ENCODE results near the gene PRKG2.
A peak's percentile ranks its signal among the peaks of the same experiment; 100 is the strongest.

The PRKG2 gene

DNA sequence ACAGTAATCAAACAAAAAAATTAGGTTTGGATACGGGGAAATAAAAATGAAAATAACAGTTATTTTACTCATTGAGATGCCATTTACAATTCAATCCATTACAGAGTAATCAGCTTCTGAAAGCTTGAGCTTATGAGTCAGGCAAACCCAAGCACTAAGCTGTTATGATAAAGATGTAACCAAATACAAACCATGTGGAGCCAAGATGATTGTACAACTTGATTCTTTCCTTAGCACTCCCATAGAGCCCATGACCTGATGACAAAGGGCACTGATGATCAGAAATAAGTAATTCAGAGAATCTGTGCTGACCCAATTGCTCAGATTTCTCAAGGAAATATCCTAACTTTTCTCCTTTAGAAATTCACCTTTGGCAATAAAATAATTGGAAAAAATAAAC is 40.5 kb upstream of the PRKG2 start:
- TF ChIP-seq, protein P1, sequence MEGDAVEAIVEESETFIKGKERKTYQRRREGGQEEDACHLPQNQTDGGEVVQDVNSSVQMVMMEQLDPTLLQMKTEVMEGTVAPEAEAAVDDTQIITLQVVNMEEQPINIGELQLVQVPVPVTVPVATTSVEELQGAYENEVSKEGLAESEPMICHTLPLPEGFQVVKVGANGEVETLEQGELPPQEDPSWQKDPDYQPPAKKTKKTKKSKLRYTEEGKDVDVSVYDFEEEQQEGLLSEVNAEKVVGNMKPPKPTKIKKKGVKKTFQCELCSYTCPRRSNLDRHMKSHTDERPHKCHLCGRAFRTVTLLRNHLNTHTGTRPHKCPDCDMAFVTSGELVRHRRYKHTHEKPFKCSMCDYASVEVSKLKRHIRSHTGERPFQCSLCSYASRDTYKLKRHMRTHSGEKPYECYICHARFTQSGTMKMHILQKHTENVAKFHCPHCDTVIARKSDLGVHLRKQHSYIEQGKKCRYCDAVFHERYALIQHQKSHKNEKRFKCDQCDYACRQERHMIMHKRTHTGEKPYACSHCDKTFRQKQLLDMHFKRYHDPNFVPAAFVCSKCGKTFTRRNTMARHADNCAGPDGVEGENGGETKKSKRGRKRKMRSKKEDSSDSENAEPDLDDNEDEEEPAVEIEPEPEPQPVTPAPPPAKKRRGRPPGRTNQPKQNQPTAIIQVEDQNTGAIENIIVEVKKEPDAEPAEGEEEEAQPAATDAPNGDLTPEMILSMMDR (IDR thresholded peaks at IDR 0.05; ENCODE audit: control insufficient read depth, extremely low read depth, insufficient read depth): no peak
- no peak overlapping the region for H3K4me3 ChIP-seq (ENCODE audit: low read depth, low read length)
- no peak for DNase-seq (ENCODE audit: low read depth)

DNA sequence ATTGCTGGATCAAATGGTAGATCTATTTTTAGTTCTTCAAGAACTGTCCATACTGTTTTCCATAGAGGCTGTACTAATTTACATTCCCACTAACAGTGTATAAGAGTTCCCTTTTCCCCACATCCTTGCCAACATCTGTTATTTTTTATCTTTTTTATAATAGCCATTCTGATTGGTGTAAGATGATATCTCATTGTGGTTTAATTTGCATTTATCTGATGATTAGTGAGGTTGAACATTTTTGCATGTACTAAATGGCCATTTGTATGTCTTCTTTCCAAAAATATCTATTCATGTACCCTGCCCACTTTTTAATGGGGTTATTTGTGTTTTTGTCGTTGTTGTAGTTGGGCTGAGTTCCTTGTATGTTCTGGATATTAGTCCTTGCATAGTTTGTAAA is 35.4 kb upstream of the PRKG2 start:
- H3K4me3 ChIP-seq (ENCODE audit: low read depth, low read length): no peak overlapping the region
- DNase-seq (ENCODE audit: low read depth): no peak
- TF ChIP-seq, protein P1 (IDR thresholded peaks at IDR 0.05; ENCODE audit: control insufficient read depth, extremely low read depth, insufficient read depth): no peak

DNA sequence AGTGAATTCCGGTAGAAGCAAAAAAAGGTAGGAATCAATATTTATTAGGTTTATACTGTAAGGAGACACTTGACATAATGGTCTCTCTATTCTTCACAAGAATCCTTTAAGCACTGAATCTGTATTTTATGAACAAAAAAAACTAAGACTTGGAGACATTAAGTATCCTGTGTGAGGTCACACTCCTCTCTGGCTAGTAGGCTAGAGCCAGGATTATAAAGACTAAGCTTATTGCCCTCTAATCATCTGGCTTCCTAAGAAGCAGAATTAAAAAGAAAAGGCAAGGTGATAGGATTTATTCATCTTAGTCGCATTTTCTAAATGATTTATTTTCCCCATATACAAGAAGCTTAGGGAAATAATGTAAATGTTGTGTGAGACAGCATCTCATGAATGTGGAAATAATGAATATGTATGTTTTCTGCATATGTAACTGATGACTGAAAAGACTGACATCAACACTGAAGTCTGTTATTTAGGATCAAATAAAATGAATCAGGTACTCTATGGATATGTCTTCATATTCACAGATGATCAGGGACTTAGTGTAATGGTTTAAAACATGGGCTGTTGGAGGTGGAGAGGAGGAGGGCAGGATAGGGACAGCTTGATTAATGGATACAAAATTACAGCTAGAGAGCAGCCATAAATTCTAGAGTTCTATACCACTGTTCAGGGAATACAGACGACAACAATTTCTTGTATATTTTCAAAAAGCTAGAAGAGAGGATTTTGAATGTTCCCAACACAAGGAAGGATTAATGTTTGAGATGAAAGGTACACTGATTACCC is 30.4 kb upstream of the PRKG2 start:
- DNase-seq (ENCODE audit: low read depth): no peak
- TF ChIP-seq, protein P1 (IDR thresholded peaks at IDR 0.05; ENCODE audit: control insufficient read depth, extremely low read depth, insufficient read depth): no peak
- H3K4me3 ChIP-seq (ENCODE audit: low read depth, low read length): no peak overlapping the region

DNA sequence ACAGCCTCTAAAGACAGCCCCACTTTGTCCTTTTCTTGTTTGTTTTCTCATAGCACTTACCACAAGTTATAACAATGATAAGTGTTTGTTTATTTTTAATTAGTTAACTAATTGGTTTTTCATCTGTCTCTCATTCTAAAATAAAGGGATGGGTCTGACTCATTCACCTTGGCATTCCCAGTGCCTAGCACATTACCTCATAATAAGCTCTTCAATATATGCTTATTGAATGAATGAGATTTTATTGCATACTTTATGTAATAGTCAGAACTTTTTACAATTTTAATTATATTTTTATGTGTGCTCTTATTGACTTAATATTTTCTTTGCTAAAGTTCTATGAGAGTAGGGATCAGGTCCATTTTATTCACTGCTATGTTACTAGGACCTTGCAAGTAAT is 22.8 kb upstream of the PRKG2 start:
- TF ChIP-seq, protein P1 (IDR thresholded peaks at IDR 0.05; ENCODE audit: control insufficient read depth, extremely low read depth, insufficient read depth): no peak
- peak; percentile 69 for DNase-seq (ENCODE audit: low read depth)
- H3K4me3 ChIP-seq (ENCODE audit: low read depth, low read length): no peak overlapping the region

DNA sequence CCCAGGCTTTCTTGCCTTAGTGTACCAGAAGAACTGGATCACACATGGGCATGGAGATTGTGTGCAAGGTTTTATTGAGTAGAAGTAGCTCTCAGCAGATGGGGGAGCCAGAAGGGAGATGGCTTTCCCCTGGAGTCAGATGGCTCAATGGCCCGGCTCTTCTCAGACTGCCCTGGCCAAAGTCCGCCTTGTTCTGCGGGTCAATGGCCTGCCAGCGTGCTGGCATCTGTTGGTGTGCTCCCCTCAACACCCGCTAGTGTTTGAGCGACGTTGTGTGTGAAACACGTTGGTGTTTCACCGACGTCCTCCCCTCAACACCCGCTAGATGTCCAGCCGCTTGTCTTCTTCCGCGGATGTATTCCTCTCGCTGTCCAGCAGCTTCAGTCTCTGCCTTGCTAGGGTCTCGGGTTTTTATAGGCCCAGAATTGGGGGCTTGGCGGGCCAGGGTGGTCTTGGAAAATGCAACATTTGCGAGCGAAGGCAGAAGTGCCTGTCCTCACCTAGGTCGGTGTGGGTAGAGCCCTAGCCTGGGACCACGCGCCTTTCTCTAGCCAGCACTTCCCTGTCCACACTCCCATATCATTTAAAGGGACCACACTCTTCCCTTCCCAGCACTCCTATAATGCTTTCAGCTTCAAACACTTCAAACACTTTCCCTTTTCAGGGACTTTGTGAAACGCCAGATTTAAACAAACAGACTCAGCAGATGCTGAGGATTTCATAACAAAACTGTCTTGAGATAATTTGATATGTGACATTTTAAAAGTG is 21.1 kb upstream of the PRKG2 start:
- TF ChIP-seq, protein P1 (IDR thresholded peaks at IDR 0.05; ENCODE audit: control insufficient read depth, extremely low read depth, insufficient read depth): no peak
- no peak overlapping the region for H3K4me3 ChIP-seq (ENCODE audit: low read depth, low read length)
- no peak for DNase-seq (ENCODE audit: low read depth)

DNA sequence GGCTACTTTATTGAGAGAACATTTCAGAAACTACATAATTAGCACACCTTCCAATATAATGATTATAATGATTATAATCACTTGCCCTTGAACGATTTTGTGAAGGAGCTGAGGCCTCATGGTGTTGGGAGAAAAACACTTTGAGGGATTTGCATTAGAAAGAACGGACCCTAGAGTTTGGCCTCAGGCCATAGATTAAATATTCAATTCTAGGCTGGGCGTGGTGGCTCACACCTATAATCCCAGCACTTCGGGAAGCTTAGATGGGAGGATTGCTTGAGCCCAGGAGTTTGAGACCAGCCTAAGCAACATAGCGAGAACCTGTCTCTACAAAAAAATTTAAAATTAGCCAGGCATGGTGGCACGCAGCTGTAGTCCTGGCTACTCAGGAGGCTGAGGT is 12.9 kb upstream of the PRKG2 start:
- TF ChIP-seq, protein P1 (IDR thresholded peaks at IDR 0.05; ENCODE audit: control insufficient read depth, extremely low read depth, insufficient read depth): no peak
- no peak for DNase-seq (ENCODE audit: low read depth)
- H3K4me3 ChIP-seq (ENCODE audit: low read depth, low read length): no peak overlapping the region

All from LNCaP clone FGC (cell line).